Adrenal gland (tissue), 5 donors: Measurements from ENCODE around the gene KCNMA1.

Experiments used
- CTCF ChIP-seq, 6 experiments: fragments of 450-650 bp in 4 of 6; fragments of 200-600 bp in 2 of 6; sonication (generic) in 1 of 6; IDR thresholded peaks; 1 replicate in 5 of 6; 2 replicates in 1 of 6; pipeline versions ENCODE4 v1.5.1 to v1.8.0; 2016 to 2021; ENCODE audit warnings: antibody characterized with exemption in 6 of 6, mild to moderate bottlenecking in 2 of 6, moderate library complexity in 1 of 6
- POLR2A ChIP-seq, 2 donors: fragments of 450-650 bp; IDR thresholded peaks; one replicate each; pipeline ENCODE4 v1.6.1; 2017; ENCODE audit warnings: antibody characterized with exemption in 2 of 2, mild to moderate bottlenecking in 2 of 2, moderate library complexity in 1 of 2
- donor health status: DM: no; HTN: no; CAD: no.

GRCh38 chr10:77081481-77081891 lies 556.1 kb downstream of the KCNMA1 start:
- TF ChIP-seq CTCF (IDR thresholded peaks at IDR 0.05) (no peak), POLR2A (IDR thresholded peaks at IDR 0.05) (no peak)
